Upper lobe of left lung (tissue), 6 donors: ENCODE measurements around the gene GREB1L. TPM values are rescaled to one million over a fixed set of nuclear protein-coding genes. Genes with fewer than 3 reads are reported as not detected.

Source experiments
- ATAC-seq, 2 donors: fragments of 200-7000 bp; cut with Tn5 transposase; one replicate each; pipeline ENCODE4 v1.9.1; 2022; ENCODE audit warnings: mild to moderate bottlenecking in 2 of 2, moderate library complexity in 2 of 2; ENCODE audit not compliant: low FRiP score in 2 of 2
- DNase-seq, 2 donors: peaks; one replicate each; pipeline ENCODE4 v3.0.0-alpha.2; 2019 to 2020
- H3K27ac ChIP-seq, 4 donors: fragments of 200-600 bp; sonication (generic); one replicate each; pipeline ENCODE4 v1.5.1; 2016 to 2019
- H3K27me3 ChIP-seq, 4 donors: fragments of 200-600 bp; sonication (generic); one replicate each; pipeline ENCODE4 v1.5.1; 2017 to 2019
- H3K36me3 ChIP-seq, 4 donors: fragments of 200-600 bp; sonication (generic); one replicate each; pipeline ENCODE4 v1.5.1; 2016 to 2019
- H3K4me1 ChIP-seq, 4 donors: fragments of 200-600 bp; sonication (generic); one replicate each; pipeline ENCODE4 v1.5.1; 2018 to 2019
- H3K4me3 ChIP-seq, 4 donors: fragments of 200-600 bp; sonication (generic); one replicate each; pipeline ENCODE4 v1.5.1; 2017 to 2019; ENCODE audit warnings: mild to moderate bottlenecking in 2 of 4, moderate library complexity in 1 of 4
- H3K9me3 ChIP-seq, 4 donors: fragments of 200-600 bp; sonication (generic); one replicate each; pipeline ENCODE4 v1.5.1; 2018 to 2019
- CTCF ChIP-seq, 6 experiments: fragments of 450-650 bp in 4 of 6; fragments of 200-600 bp in 2 of 6; sonication (generic) in 2 of 6; IDR thresholded peaks; one replicate each; pipeline ENCODE4 v1.5.1; 2016 to 2019; ENCODE audit warnings: antibody characterized with exemption in 6 of 6
- EP300 ChIP-seq, 4 donors: sonication (generic); formaldehyde crosslinking; IDR thresholded peaks; one replicate each; pipeline ENCODE4 v1.5.1; 2017; ENCODE audit warnings: antibody characterized with exemption in 4 of 4, control low read depth in 2 of 4
- POLR2A ChIP-seq, 4 donors: fragments of 450-650 bp; IDR thresholded peaks; one replicate each; pipeline ENCODE4 v1.5.1; 2016 to 2017; ENCODE audit warnings: antibody characterized with exemption in 4 of 4, mild to moderate bottlenecking in 2 of 4
- POLR2AphosphoS5 ChIP-seq, 2 donors: sonication (generic); formaldehyde crosslinking; IDR thresholded peaks; one replicate each; pipeline ENCODE4 v1.5.1; 2017; ENCODE audit warnings: antibody characterized with exemption in 2 of 2
- WGBS, 2 donors: methylation state at CpG; one replicate each; pipeline ENCODE4 v1.1.5; 2017 to 2018; 5-methylcytosine and 5-hydroxymethylcytosine counted together
- total RNA-seq, 6 donors: library from RNA; depleted of rRNA in 4 of 6; stranded (reverse); fragments of >200 nt in 4 of 6; gene quantifications; one replicate each; pipeline versions ENCODE4 v1.1.0 to v1.2.1, GENCODE V29; 2016 to 2021
- donor health status: DM: no; HTN: no; CAD: no; lungs with moderate emphysema.
- donor health status: DM: no; HTN: yes; CAD: no; lungs with severe emphysema.

Gene GREB1L
- total RNA-seq, 6 donors from 2014 or later: under 0.01 to 2.0 (median 0.44) TPM

DNA sequence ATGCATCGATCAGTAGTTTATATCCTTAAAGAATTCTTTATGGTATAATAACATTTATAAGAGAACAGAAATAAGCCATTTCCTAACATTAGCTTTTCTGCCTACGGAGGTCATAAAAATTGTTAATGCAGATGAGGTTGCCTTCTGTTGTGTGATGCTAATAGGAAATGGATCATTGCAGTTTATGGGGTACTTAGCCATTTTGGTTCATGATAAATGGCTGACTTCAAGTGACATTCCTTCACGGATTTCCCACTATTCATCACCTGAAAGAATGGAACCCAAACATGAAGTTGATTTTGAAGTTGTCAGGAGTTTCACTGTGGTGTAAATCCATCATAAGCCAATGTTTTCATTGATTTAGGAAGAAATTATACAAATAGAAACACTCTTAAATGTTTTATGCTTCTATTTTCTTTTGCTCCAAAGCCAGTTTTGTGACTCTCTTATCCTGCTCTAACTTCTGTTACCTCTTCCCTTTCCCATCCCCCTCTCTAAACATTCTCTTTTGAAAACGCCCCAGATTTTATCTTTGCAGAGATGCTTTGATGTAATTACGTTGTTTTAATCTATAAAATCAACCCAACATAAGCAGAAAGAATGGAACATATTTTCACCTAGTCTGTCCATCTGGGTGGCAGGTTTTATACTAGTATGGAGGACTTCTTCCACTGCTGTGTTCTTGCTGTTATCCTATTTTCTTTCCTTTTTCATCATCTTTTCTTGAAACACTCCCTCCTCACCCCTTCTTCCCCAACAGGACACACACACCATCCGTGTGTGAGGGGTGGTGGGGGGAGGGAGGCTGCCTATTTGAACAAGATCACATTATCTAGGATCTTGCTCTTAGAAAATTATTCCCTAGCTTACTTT lies 58.2 kb downstream of the GREB1L start:
- DNase-seq: no peak
- Histone ChIP-seq H3K4me3 (no peak overlapping the region), H3K9me3 (no peaks in the 10 kb centered on the region), H3K27me3 (no peaks in the 10 kb centered on the region), H3K4me1 (no peaks in the 10 kb centered on the region), H3K27ac (no peak overlapping the region), H3K36me3 (no peaks in the 10 kb centered on the region)
- 31% methylated on average over 6 of the region's 6 CpGs for WGBS, 2 donors
- no peak for ATAC-seq
- TF ChIP-seq CTCF (IDR thresholded peaks at IDR 0.05) (no peak), POLR2A (IDR thresholded peaks at IDR 0.05) (no peak), POLR2AphosphoS5 (IDR thresholded peaks at IDR 0.05) (no peak), EP300 (IDR thresholded peaks at IDR 0.05) (no peak)

- Histone ChIP-seq H3K9me3 (no peaks in the 10 kb centered on the region), H3K4me1 (no peaks in the 10 kb centered on the region), H3K4me3 (no peak overlapping the region), H3K27me3 (no peaks in the 10 kb centered on the region), H3K27ac (no peak overlapping the region), H3K36me3 (no peaks in the 10 kb centered on the region)
- no peak for TF ChIP-seq POLR2A (IDR thresholded peaks at IDR 0.05)
- no peak for TF ChIP-seq CTCF (IDR thresholded peaks at IDR 0.05)
- no peak for TF ChIP-seq POLR2AphosphoS5 (IDR thresholded peaks at IDR 0.05)
- 52 to 70% methylated on average over 1 of the region's 1 CpG for WGBS, 2 donors
- ATAC-seq (no peak), DNase-seq (no peak)
Observed at GRCh38 chr18:21300908-21301200, 58.8 kb downstream of the GREB1L start.

DNA sequence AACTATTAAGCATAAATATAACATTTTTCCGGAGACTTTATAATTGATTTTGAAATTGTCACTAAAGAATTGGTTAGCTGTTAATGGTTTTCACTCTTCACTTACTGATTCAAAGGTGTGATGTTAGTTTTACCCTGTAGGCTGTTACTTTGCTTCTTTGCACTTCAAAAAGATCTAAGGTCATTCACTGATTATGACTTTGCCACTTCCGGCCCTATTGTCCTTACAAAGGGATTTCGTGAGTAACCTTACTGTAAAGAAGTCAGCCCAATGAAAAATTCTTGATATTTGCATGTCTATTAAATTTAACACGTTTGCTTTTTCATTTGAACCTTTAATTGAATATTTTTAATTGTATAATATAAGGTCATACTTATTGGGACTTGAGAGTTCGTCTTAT lies 61.4 kb downstream of the GREB1L start:
- Histone ChIP-seq H3K9me3 (no peaks in the 10 kb centered on the region), H3K36me3 (no peaks in the 10 kb centered on the region), H3K4me1 (no peaks in the 10 kb centered on the region), H3K27me3 (no peaks in the 10 kb centered on the region), H3K4me3 (no peak overlapping the region), H3K27ac (no peak overlapping the region)
- ATAC-seq (no peak), DNase-seq (no peak)
- 55 to 56% methylated on average over 5 of the region's 5 CpGs for WGBS, 2 donors
- TF ChIP-seq CTCF (IDR thresholded peaks at IDR 0.05) (no peak), EP300 (IDR thresholded peaks at IDR 0.05) (no peak), POLR2A (IDR thresholded peaks at IDR 0.05) (no peak), POLR2AphosphoS5 (IDR thresholded peaks at IDR 0.05) (no peak)

DNA sequence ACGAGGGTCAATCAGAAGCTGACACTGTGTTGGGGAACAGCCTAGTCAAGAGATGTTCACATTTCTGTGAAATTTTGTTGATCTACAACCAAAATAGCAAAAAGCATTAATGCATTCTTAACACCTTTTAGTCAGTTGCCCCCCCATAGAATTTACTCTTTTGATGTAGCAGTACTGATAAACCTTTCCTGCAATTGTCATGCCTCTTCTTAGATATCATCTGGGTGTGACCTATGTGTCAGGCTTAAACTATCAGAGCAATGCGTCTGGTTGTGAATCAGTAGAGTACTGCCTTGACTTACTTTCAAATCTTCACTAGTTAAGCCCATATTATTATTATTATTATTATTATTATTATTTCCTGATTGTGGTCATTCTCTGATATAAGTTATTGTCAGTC lies 61.9 kb downstream of the GREB1L start:
- Histone ChIP-seq H3K4me3 (no peak overlapping the region), H3K36me3 (no peaks in the 10 kb centered on the region), H3K27ac (no peak overlapping the region), H3K4me1 (no peaks in the 10 kb centered on the region), H3K27me3 (no peaks in the 10 kb centered on the region), H3K9me3 (no peaks in the 10 kb centered on the region)
- DNase-seq (no peak), ATAC-seq (no peak)
- TF ChIP-seq POLR2A (IDR thresholded peaks at IDR 0.05): no peak
- no peak for TF ChIP-seq CTCF (IDR thresholded peaks at IDR 0.05)
- no peak for TF ChIP-seq EP300 (IDR thresholded peaks at IDR 0.05)
- no peak for TF ChIP-seq POLR2AphosphoS5 (IDR thresholded peaks at IDR 0.05)
- 56 to 65% methylated on average over 2 of the region's 2 CpGs for WGBS, 2 donors

DNA sequence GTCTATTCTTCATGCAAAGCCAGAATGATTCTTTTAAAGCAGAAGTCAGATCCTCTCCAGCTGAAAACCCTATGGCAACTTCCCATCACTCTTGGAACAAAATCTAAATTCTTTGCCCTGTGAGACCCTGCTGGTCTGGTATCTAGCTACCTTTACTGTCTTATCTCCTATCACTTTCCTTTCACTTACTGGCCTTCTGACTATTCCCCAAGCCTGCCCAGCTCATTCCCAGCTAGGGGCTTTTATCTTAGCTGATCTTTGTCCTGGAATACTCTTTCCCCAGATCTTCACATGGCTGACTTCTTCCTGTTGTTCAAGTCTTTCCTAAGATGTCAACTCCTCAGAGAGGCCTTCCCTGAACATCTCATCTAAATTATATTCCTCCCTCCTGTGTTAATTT lies 63.6 kb downstream of the GREB1L start:
- no peaks in the 10 kb centered on the region for H3K9me3 ChIP-seq
- H3K36me3 ChIP-seq: no peaks in the 10 kb centered on the region
- no peak overlapping the region for H3K27ac ChIP-seq
- H3K4me1 ChIP-seq: no peaks in the 10 kb centered on the region
- TF ChIP-seq POLR2AphosphoS5 (IDR thresholded peaks at IDR 0.05): no peak
- no peak for TF ChIP-seq POLR2A (IDR thresholded peaks at IDR 0.05)
- no peak for TF ChIP-seq CTCF (IDR thresholded peaks at IDR 0.05)
- TF ChIP-seq EP300 (IDR thresholded peaks at IDR 0.05): no peak
- H3K27me3 ChIP-seq: no peaks in the 10 kb centered on the region
- DNase-seq (no peak), ATAC-seq (no peak)
- no peak overlapping the region for H3K4me3 ChIP-seq
